Endothelial cell of umbilical vein (primary cell): Measurements from ENCODE around the gene SMCO4. TPM values are rescaled to one million over a fixed set of nuclear protein-coding genes. Genes with fewer than 3 reads are reported as not detected.
A peak's percentile ranks its signal among the peaks of the same experiment; 100 is the strongest.

Experiments used
- BruUV-seq: library from RNA; stranded (reverse); fragments of 400-500 nt; replicated peaks from 2 replicates; lab custom pipeline; 2021; lab: Mats Ljungman, UMichigan
- CTCF ChIA-PET: fragments of 300-600, 350-600 bp; sonication (Branson Sonifier 250); formaldehyde crosslinking; loops from one replicate; lab custom pipeline; 2021; ENCODE audit warnings: antibody characterized with exemption, inconsistent platforms; lab: Charles Lee
- POLR2A ChIA-PET: fragments of 300-600, 350-600 bp; sonication (Branson Sonifier 250); formaldehyde crosslinking; loops from one replicate; lab custom pipeline; 2021; ENCODE audit warnings: antibody characterized with exemption, inconsistent platforms; lab: Charles Lee
- DNase-seq: peaks from one replicate; pipeline ENCODE4 v3.0.0-alpha.2; 2011; ENCODE audit warnings: low read depth, low spot score
- FAIRE-seq: peaks from 2 replicates; lab custom pipeline; 2011; peaks lifted over from hg19 to GRCh38; lab: Jason Lieb, UNC
- H2AFZ ChIP-seq: 2 replicates; pipeline ENCODE4 v1.6.0; 2012; ENCODE audit warnings: low read depth, low read length, control low read depth, inconsistent platforms
- H3K27ac ChIP-seq: 2 replicates; pipeline ENCODE4 v1.5.1; 2011; ENCODE audit warnings: low read depth, mild to moderate bottlenecking, control low read depth, low read length, moderate library complexity; ENCODE audit not compliant: insufficient read depth
- H3K27me3 ChIP-seq, 2 experiments: 2 replicates each; pipeline versions ENCODE4 v1.6.0 to v1.6.1; 2011; ENCODE audit warnings: low read length in 2 of 2, mixed read lengths in 1 of 2; ENCODE audit not compliant: control insufficient read depth in 2 of 2, insufficient read depth in 2 of 2
- H3K36me3 ChIP-seq, 2 experiments: 2 replicates in 1 of 2; 3 replicates in 1 of 2; pipeline ENCODE4 v1.5.1; 2011; ENCODE audit warnings: low read length in 2 of 2, mild to moderate bottlenecking in 1 of 2, moderate library complexity in 1 of 2; ENCODE audit not compliant: control insufficient read depth in 2 of 2, insufficient read depth in 2 of 2; ENCODE audit errors: extremely low read depth in 1 of 2
- H3K4me1 ChIP-seq: 3 replicates; pipeline ENCODE4 v1.5.1; 2011; ENCODE audit warnings: mild to moderate bottlenecking, low read length; ENCODE audit not compliant: control insufficient read depth, insufficient read depth; ENCODE audit errors: extremely low read depth
- H3K4me2 ChIP-seq: 2 replicates; pipeline ENCODE4 v1.6.1; 2011; ENCODE audit warnings: low read length, control low read depth, mixed read lengths; ENCODE audit not compliant: insufficient read depth
- H3K4me3 ChIP-seq, 3 experiments: fragments of 200-600 bp in 1 of 3; sonication (generic), shearing (Covaris generic) in 1 of 3; replicated peaks in 1 of 3; 2 replicates each; pipeline ENCODE4 v1.5.1; 2011 to 2016; ENCODE audit warnings: control low read depth in 3 of 3, low read length in 3 of 3, mild to moderate bottlenecking in 2 of 3, inconsistent platforms in 1 of 3, low read depth in 1 of 3, moderate library complexity in 1 of 3; ENCODE audit not compliant: insufficient read depth in 1 of 3
- H3K79me2 ChIP-seq: 2 replicates; pipeline ENCODE4 v1.6.0; 2012; ENCODE audit warnings: low read length, inconsistent platforms; ENCODE audit not compliant: control insufficient read depth, insufficient read depth
- H3K9ac ChIP-seq: replicated peaks from 2 replicates; pipeline ENCODE3; 2011; ENCODE audit warnings: low read length, control low read depth; ENCODE audit not compliant: insufficient read depth; ENCODE audit errors: extremely low read depth
- H3K9me1 ChIP-seq: replicated peaks from 3 replicates; pipeline ENCODE4 v1.6.0; 2011; ENCODE audit warnings: mild to moderate bottlenecking, low read length; ENCODE audit not compliant: control insufficient read depth, insufficient read depth; ENCODE audit errors: extremely low read depth
- H3K9me3 ChIP-seq: replicated peaks from 2 replicates; pipeline ENCODE4 v1.5.1; 2012; ENCODE audit warnings: low read length, inconsistent platforms; ENCODE audit not compliant: control insufficient read depth, insufficient read depth
- H4K20me1 ChIP-seq: replicated peaks from 2 replicates; pipeline ENCODE3; 2011; ENCODE audit warnings: mild to moderate bottlenecking, low read length; ENCODE audit not compliant: control insufficient read depth, insufficient read depth; ENCODE audit errors: extremely low read depth
- CTCF ChIP-seq, 2 donors: IDR thresholded peaks; 1 replicate in 1 of 2; 2 replicates in 1 of 2; pipeline ENCODE4 v1.5.1; 2011; ENCODE audit warnings: low read length in 2 of 2, mild to moderate bottlenecking in 2 of 2, moderate library complexity in 2 of 2, control low read depth in 1 of 2, inconsistent platforms in 1 of 2, low read depth in 1 of 2; ENCODE audit not compliant: insufficient read depth in 1 of 2; ENCODE audit errors: extremely low read depth in 1 of 2
- EZH2 ChIP-seq: IDR thresholded peaks from 2 replicates; pipeline ENCODE4 v1.6.1; 2012; ENCODE audit warnings: borderline replicate concordance, low read depth, mild to moderate bottlenecking, moderate library complexity, low read length, inconsistent platforms; ENCODE audit not compliant: severe bottlenecking
- FOS ChIP-seq: IDR thresholded peaks from 2 replicates; pipeline ENCODE4 v1.6.1; 2011; ENCODE audit warnings: mild to moderate bottlenecking, low read length, moderate library complexity, borderline replicate concordance; ENCODE audit not compliant: insufficient read depth
- GATA2 ChIP-seq: IDR thresholded peaks from 2 replicates; pipeline ENCODE4 v1.7.0; 2011; ENCODE audit warnings: low read depth, mild to moderate bottlenecking, moderate library complexity, mixed read lengths, low read length; ENCODE audit not compliant: insufficient read length, insufficient read depth
- JUN ChIP-seq: IDR thresholded peaks from 2 replicates; pipeline ENCODE4 v1.6.1; 2011; ENCODE audit warnings: borderline replicate concordance, low read depth; ENCODE audit not compliant: insufficient read length, insufficient read depth
- MAX ChIP-seq: IDR thresholded peaks from 2 replicates; pipeline ENCODE4 v1.6.1; 2011; ENCODE audit not compliant: insufficient read depth, insufficient read length
- MYC ChIP-seq: IDR thresholded peaks from one replicate; pipeline ENCODE4 v1.6.1; 2011; ENCODE audit warnings: mild to moderate bottlenecking, low read depth, low read length
- POLR2A ChIP-seq: IDR thresholded peaks from 2 replicates; pipeline ENCODE4 v1.6.1; 2012; ENCODE audit warnings: low read depth, mild to moderate bottlenecking, control low read depth, low read length
- POLR2AphosphoS5 ChIP-seq: IDR thresholded peaks from 2 replicates; pipeline ENCODE4 v1.6.1; 2012; ENCODE audit warnings: low read depth, mild to moderate bottlenecking, control low read depth, low read length, moderate library complexity; ENCODE audit not compliant: insufficient read depth
- dilution Hi-C: fragments of 300-500 bp; cut with MboI; formaldehyde crosslinking; loops from one replicate; pipeline ENCODE4 v1.15.0; 2019; ENCODE audit warnings: low sequenced_read_pairs; ENCODE audit not compliant: extremely low pct_ligation_motif_present
- intact Hi-C: fragments of 100-400 bp; cut with micrococcal nuclease; formaldehyde crosslinking; loops from one replicate; pipeline ENCODE4 v1.10.0; 2022
- polyA plus RNA-seq, 4 experiments: library from polyadenylated mRNA; depleted of rRNA in 3 of 4; stranded (reverse) in 3 of 4; unstranded in 1 of 4; fragments of >200 nt; gene quantifications; 2 replicates each; pipeline versions ENCODE4 v1.2.1 to v1.2.3, GENCODE V29; 2011 to 2012; ENCODE audit warnings: missing spikeins in 1 of 4
- total RNA-seq: library from RNA; stranded (reverse); gene quantifications from 2 replicates; pipeline ENCODE4 v1.2.3, GENCODE V29; 2021

SMCO4 gene
- total and polyA plus RNA-seq, 2 donors (not counting 3 experiments of a cell fraction or from before 2014, with no cell fraction given) = 14.0 to 21.3 TPM

- CTCF ChIA-PET = interaction anchor here (1.9 kb wide), 1 partner anchor 12 kb away, joined by 9 read pairs; no protein-coding TSS in a partner anchor
- H3K4me3 ChIP-seq = no peak overlapping the region
- TF ChIP-seq FOS (no peak), MYC (no peak), CTCF (IDR thresholded peaks at IDR 0.05; ENCODE audit: extremely low read depth in 1 of 2, insufficient read depth in 1 of 2, low read depth in 1 of 2, low read length in 2 of 2) (no peak), MAX (no peak), POLR2AphosphoS5 (no peak), EZH2 (no peak), POLR2A (no peak), JUN (no peak), GATA2 (no peak)
- no peak for FAIRE-seq
- H3K4me2 ChIP-seq = no peak overlapping the region
- H3K9me3 ChIP-seq = no peaks in the 10 kb centered on the region
- no peaks in the 10 kb centered on the region for H3K79me2 ChIP-seq
- H3K36me3 ChIP-seq = no peaks in the 10 kb centered on the region
- no peaks in the 10 kb centered on the region for H3K27me3 ChIP-seq
- no peak overlapping the region for H3K9ac ChIP-seq
- no peaks in the 10 kb centered on the region for H3K9me1 ChIP-seq
- H3K27ac ChIP-seq = peak overlapping the region; percentile 16
- H2AFZ ChIP-seq = peak overlapping the region; percentile 71
- H4K20me1 ChIP-seq = no peaks in the 10 kb centered on the region
- POLR2A ChIA-PET = no interaction called here
- peaks cover 10% of the 10 kb centered on the region for H3K4me1 ChIP-seq
- peak; percentile 6 for DNase-seq
- BruUV-seq = no TSS peak
- dilution Hi-C loops (no loop called here), intact Hi-C loops (no loop called here)
Measured at GRCh38 chr11:93529707-93530467, 13.3 kb downstream of the SMCO4 start.
